Ovary (tissue), 3 donors: ENCODE results near the gene ITGA3.

Experiments
- CTCF ChIP-seq, 3 donors: fragments of 450-650 bp in 2 of 3; fragments of 200-600 bp in 1 of 3; IDR thresholded peaks; one replicate each; pipeline versions ENCODE4 v1.5.1 to v1.8.0; 2016 to 2022; ENCODE audit warnings: antibody characterized with exemption in 3 of 3, mild to moderate bottlenecking in 1 of 3
- EP300 ChIP-seq: sonication (generic); formaldehyde crosslinking; IDR thresholded peaks from one replicate; pipeline ENCODE4 v1.6.1; 2017; ENCODE audit warnings: antibody characterized with exemption
- POLR2A ChIP-seq: fragments of 450-650 bp; IDR thresholded peaks from one replicate; pipeline ENCODE4 v1.6.1; 2017; ENCODE audit warnings: antibody characterized with exemption, mild to moderate bottlenecking, moderate library complexity
- donor health status: DM: no; HTN: no; CAD: no.

- TF ChIP-seq EP300 (no peak), CTCF (IDR thresholded peaks at IDR 0.05) (no peak), POLR2A (no peak)
Measured at GRCh38 chr17:50139185-50139783, 83.4 kb downstream of the ITGA3 start.
